HL-60 (cell line): ENCODE measurements around the gene MSL1.

Experiments
- DNase-seq, 2 experiments: peaks; one replicate each; pipeline ENCODE4 v3.0.0-alpha.2; 2010 to 2020; ENCODE audit warnings: low read depth in 1 of 2, low spot score in 1 of 2
- H3K27ac ChIP-seq: fragments of 250-450 bp; sonication (Bioruptor Pico); replicated peaks from 2 replicates; pipeline ENCODE4 v1.5.1; 2020; ENCODE audit warnings: mild to moderate bottlenecking, moderate library complexity
- H3K27me3 ChIP-seq: fragments of 250-450 bp; sonication (Bioruptor Pico); 2 replicates; pipeline ENCODE4 v1.5.1; 2021; ENCODE audit warnings: mild to moderate bottlenecking, moderate library complexity; ENCODE audit not compliant: insufficient read depth, poor library complexity, severe bottlenecking
- H3K4me3 ChIP-seq: replicated peaks from 2 replicates; pipeline ENCODE4 v1.5.1; 2011; ENCODE audit warnings: mild to moderate bottlenecking, control low read depth, low read length; ENCODE audit not compliant: insufficient read depth
- CTCF ChIP-seq: IDR thresholded peaks from one replicate; pipeline ENCODE4 v1.5.1; 2011; ENCODE audit warnings: low read length, control low read depth, inconsistent platforms; ENCODE audit not compliant: insufficient read depth
- GABPA ChIP-seq: IDR thresholded peaks from 2 replicates; pipeline ENCODE4 v1.6.1; 2012; ENCODE audit warnings: low read depth
- POLR2AphosphoS5 ChIP-seq: IDR thresholded peaks from 2 replicates; pipeline ENCODE4 v1.6.1; 2012; ENCODE audit warnings: low read depth
- REST ChIP-seq: IDR thresholded peaks from 2 replicates; pipeline ENCODE4 v1.6.1; 2012; ENCODE audit warnings: low read depth; ENCODE audit not compliant: insufficient replicate concordance
- SPI1 ChIP-seq: IDR thresholded peaks from 2 replicates; pipeline ENCODE4 v1.6.1; 2012; ENCODE audit warnings: low read depth, mild to moderate bottlenecking, borderline replicate concordance

The MSL1 gene

DNA sequence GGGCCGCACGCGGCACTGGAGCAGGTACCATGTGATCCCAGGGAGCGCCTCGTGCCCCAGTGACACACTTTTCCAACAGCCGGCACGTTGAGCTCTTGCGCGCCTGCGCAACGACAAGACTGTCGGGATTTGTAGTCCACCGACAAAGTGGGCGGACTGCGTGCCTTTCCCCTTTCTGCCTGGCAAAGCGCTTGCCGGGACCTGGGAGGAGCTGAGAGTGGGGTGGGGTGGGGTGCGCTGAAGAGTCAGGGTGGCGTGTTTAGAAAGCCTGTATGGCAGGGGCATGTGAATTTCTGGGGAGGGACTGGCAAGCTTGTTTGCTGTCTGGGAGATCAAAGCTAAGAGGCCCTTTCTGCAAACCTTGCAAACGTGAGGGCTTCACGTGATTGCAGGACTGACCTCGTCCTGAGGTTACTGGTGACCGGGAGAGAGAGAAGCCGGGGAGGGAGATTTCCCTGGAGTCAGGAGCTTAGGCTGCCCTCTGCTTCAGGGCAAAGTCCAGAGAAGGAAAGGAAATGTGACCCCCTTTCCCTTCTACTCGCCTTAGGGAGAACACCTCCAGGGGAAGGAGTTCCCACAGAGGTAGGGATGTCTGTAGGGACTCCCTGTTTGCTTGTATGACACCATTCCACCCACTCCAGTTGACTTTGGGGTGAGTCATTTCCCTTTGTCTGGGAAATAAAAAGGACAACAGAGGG is 21.0 kb upstream of the MSL1 start:
- DNase-seq = peak; percentile 96 to 98
- H3K27ac ChIP-seq = peak overlapping the region; percentile 77
- TF ChIP-seq CTCF = no peak
- no peak for TF ChIP-seq GABPA
- TF ChIP-seq POLR2AphosphoS5 = no peak
- TF ChIP-seq SPI1 = no peak
- no peak for TF ChIP-seq REST
- H3K4me3 ChIP-seq = peak overlapping the region; percentile 62
- no peaks in the 10 kb centered on the region for H3K27me3 ChIP-seq

GRCh38 chr17:40101367-40102210 is 20.2 kb upstream of the MSL1 start:
- DNase-seq = no peak
- H3K27ac ChIP-seq = no peak overlapping the region
- no peak overlapping the region for H3K4me3 ChIP-seq
- H3K27me3 ChIP-seq = no peaks in the 10 kb centered on the region
- TF ChIP-seq SPI1 = no peak; the same call in 1 of the 2 replicates
- no peak for TF ChIP-seq CTCF
- TF ChIP-seq GABPA = no peak
- TF ChIP-seq POLR2AphosphoS5 = no peak
- TF ChIP-seq REST = no peak

DNA sequence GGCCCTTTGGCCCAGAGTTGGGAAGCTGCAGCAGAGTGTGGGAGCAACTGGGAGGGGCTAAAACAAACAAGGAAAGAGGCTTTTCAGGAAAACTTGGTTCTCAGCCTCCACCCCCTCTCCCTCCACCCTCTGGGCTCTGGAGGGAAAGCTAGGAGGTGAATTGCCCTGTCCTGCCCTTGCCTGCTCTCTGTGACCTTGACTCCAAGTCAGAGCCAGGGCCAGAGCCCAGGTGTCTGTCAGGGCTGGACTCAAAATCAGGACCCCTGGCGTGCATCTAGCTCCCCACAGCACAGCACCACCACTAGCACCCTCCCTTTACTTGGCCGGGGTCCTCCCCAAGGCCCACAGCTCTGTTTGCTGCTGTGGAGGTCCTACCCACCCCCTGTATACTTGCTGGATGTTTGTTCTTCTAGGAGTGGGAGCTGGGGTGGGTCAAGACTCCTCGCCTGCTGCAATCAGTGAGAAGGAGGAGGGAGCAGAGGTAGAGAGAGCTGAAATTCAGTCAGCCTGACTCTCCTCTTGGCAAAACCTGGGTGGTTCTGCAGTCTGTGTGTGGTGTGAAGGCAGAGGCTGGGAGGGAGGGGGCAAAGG is 18.6 kb upstream of the MSL1 start:
- TF ChIP-seq GABPA (no peak), CTCF (no peak), POLR2AphosphoS5 (no peak), SPI1 (no peak), REST (no peak)
- DNase-seq = no peak
- no peak overlapping the region for H3K4me3 ChIP-seq
- no peak overlapping the region for H3K27ac ChIP-seq
- H3K27me3 ChIP-seq = no peaks in the 10 kb centered on the region
